K562 (cell line): ENCODE measurements around the gene SLC17A9. TPM values are rescaled to one million over a fixed set of nuclear protein-coding genes. Genes with fewer than 3 reads are reported as not detected.
A peak's percentile ranks its signal among the peaks of the same experiment; 100 is the strongest.

ENCODE experiments used
- ARNT ChIP-seq, 2 experiments: fragments of 450-650 bp; IDR thresholded peaks; 2 replicates each; pipeline ENCODE4 v1.6.1; 2016; ENCODE audit warnings: mild to moderate bottlenecking in 1 of 2
- FIP1L1 ChIP-seq: fragments of 200-400 bp; formaldehyde crosslinking; IDR thresholded peaks from 2 replicates; pipeline ENCODE4 v1.6.1; 2018; ENCODE audit warnings: mild to moderate bottlenecking, low read depth, low read length; ENCODE audit not compliant: poor library complexity, severe bottlenecking
- HCFC1 ChIP-seq: IDR thresholded peaks from 2 replicates; pipeline ENCODE4 v1.6.1; 2012; ENCODE audit warnings: low read depth, low read length, improper control_type of control experiment
- KDM2B ChIP-seq: fragments of 250-450 bp; sonication (Bioruptor Pico); IDR thresholded peaks from 2 replicates; pipeline ENCODE4 v1.8.0; 2021; ENCODE audit warnings: mild to moderate bottlenecking, moderate library complexity
- MTF1 ChIP-seq: fragments of 250-450 bp; sonication (Bioruptor Pico); IDR thresholded peaks from 2 replicates; pipeline ENCODE4 v1.9.0; 2021; ENCODE audit warnings: moderate library complexity, mild to moderate bottlenecking, inconsistent platforms, borderline replicate concordance
- REST ChIP-seq, 2 experiments: fragments of 450-650 bp; formaldehyde crosslinking in 1 of 2; IDR thresholded peaks; 2 replicates each; pipeline versions ENCODE4 v1.4.0 to v1.6.1; 2014 to 2020; ENCODE audit warnings: mild to moderate bottlenecking in 2 of 2, borderline replicate concordance in 1 of 2, low read depth in 1 of 2
- RNF219 ChIP-seq: fragments of 250-450 bp; sonication (Bioruptor Pico); IDR thresholded peaks from 2 replicates; pipeline ENCODE4 v1.5.0; 2022; ENCODE audit warnings: mild to moderate bottlenecking
- ZFP1 ChIP-seq: fragments of 450-650 bp; formaldehyde crosslinking; IDR thresholded peaks from 2 replicates; pipeline ENCODE4 v1.4.0; 2020; ENCODE audit warnings: mild to moderate bottlenecking, mixed read lengths
- ZFP91 ChIP-seq: sonication (generic); formaldehyde crosslinking; IDR thresholded peaks from 2 replicates; pipeline ENCODE4 v1.8.0; 2022; ENCODE audit warnings: mild to moderate bottlenecking, missing genetic modification reagents
- ZNF253 ChIP-seq: fragments of 250-450 bp; sonication (Bioruptor Pico); conservative IDR thresholded peaks from 2 replicates; pipeline ENCODE4 v1.6.1; 2021; ENCODE audit warnings: mild to moderate bottlenecking
- ZNF584 ChIP-seq: fragments of 200-800 bp; sonication (Bioruptor generic); IDR thresholded peaks from 2 replicates; pipeline ENCODE4 v1.6.1; 2016; ENCODE audit warnings: low read depth, mild to moderate bottlenecking, missing genetic modification characterization, missing compliant biosample characterization
- polyA plus RNA-seq, 8 experiments: library from polyadenylated mRNA; depleted of rRNA in 4 of 8; stranded (reverse) in 5 of 8; unstranded in 3 of 8; fragments of >200 nt; fragmentation: Nextera tagmentation in 2 of 8; fragmentation: Illumina TruSeq in 1 of 8; extraction: Ambion mirVana in 2 of 8; extraction: Trizol in 1 of 8; gene quantifications; 2 replicates each; pipeline versions ENCODE4 v1.2.1 to v1.2.3, GENCODE V29; 2011 to 2014; ENCODE audit warnings: inconsistent platforms in 1 of 8, missing spikeins in 1 of 8
- total RNA-seq, 7 experiments: library from RNA; depleted of rRNA in 6 of 7; stranded (reverse); fragments of >200 nt in 6 of 7; fragmentation: Illumina TruSeq in 2 of 7; extraction: Trizol in 2 of 7; gene quantifications; 2 replicates each; pipeline versions ENCODE4 v1.2.1 to v1.2.3, GENCODE V29; 2011 to 2021; ENCODE audit warnings: low replicate concordance in 1 of 7
- TF ChIP-seq, protein P1 (sequence below): fragments of 450-650 bp; IDR thresholded peaks from 2 replicates; pipeline ENCODE4 v1.6.1; 2016; ENCODE audit warnings: borderline replicate concordance

SLC17A9 gene
- total and polyA plus RNA-seq, 9 of the 15 experiments (the other 6 are each of a cell fraction or from before 2014, with no cell fraction given): 0.04 to 0.31 TPM; not detected in 7

DNA sequence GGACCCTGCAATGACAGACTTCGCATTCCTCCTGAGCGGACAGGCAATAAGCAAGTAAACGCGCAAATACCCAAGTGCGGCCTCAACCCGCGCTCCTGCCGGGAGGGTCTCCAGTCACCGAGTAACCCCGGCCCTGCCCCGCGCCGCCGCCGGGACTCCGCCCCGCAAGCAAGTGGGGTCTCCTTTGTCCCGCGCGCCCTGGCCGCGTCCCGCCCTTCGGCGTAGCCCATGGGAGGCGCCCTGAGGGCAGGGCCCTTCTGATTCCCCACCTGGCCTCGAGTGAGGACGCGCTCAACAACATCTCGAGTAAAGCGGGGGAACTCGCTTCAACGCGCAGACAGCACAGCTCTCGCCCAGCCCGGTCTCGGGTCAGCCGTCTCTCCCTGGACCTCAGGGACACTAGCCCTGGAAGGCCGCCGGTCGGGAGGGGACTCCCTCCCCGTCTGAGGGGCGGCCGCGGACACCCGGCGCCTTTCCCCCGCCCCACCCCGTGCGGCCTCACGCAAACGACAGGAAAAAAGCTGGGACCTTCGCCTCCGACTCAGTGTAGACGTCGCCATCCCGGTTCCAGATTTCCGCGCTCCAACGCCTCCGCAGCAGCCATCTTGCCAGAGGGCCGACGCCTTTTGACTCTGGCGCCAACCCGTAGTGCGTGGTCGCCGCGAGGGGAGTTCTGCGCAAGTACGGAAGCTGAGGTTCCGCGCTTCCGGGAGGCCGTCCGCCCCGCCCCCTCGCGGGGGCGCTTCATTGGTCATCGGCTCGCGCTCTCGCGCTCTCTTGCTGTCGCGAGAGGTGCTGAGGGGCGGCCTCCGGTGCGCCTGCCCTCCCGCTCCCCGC is 15.0 kb upstream of the SLC17A9 start (continued):
- TF ChIP-seq, protein P1, sequence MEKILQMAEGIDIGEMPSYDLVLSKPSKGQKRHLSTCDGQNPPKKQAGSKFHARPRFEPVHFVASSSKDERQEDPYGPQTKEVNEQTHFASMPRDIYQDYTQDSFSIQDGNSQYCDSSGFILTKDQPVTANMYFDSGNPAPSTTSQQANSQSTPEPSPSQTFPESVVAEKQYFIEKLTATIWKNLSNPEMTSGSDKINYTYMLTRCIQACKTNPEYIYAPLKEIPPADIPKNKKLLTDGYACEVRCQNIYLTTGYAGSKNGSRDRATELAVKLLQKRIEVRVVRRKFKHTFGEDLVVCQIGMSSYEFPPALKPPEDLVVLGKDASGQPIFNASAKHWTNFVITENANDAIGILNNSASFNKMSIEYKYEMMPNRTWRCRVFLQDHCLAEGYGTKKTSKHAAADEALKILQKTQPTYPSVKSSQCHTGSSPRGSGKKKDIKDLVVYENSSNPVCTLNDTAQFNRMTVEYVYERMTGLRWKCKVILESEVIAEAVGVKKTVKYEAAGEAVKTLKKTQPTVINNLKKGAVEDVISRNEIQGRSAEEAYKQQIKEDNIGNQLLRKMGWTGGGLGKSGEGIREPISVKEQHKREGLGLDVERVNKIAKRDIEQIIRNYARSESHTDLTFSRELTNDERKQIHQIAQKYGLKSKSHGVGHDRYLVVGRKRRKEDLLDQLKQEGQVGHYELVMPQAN: peak; percentile 77
- no peak for TF ChIP-seq KDM2B (CRISPR knock-in tag)
- no peak for TF ChIP-seq ZNF584 (CRISPR knock-in tag)
- TF ChIP-seq RNF219: no peak
- no peak for TF ChIP-seq ZFP1 (CRISPR knock-in tag)
- TF ChIP-seq FIP1L1: peak; percentile 69
- peak; percentile 77 for TF ChIP-seq HCFC1
- TF ChIP-seq ZFP91 (CRISPR knock-in tag): no peak
- no peak for TF ChIP-seq REST (IDR thresholded peaks at IDR 0.05; ENCODE audit: borderline replicate concordance)
- peak; percentile 72; the same call in 1 of the 2 replicates for TF ChIP-seq REST (CRISPR knock-in tag; IDR thresholded peaks at IDR 0.05; ENCODE audit: low read depth)
- no peak for TF ChIP-seq MTF1 (CRISPR knock-in tag)
- TF ChIP-seq ZNF253 (CRISPR knock-in tag): no peak
- TF ChIP-seq ARNT (IDR thresholded peaks at IDR 0.05): 0 out of 4 replicates have a peak, but pooled peaks of 1 of the 2 experiments have one; percentile 22
